GM19463 (cell line): ENCODE measurements around the gene MGAM2.

ENCODE experiments used
- ATAC-seq: cut with Tn5 transposase; IDR thresholded peaks from one replicate; pipeline ENCODE4 v1.9.1; 2021; ENCODE audit warnings: mild to moderate bottlenecking, moderate library complexity; ENCODE audit not compliant: unreplicated experiment

The MGAM2 gene

DNA sequence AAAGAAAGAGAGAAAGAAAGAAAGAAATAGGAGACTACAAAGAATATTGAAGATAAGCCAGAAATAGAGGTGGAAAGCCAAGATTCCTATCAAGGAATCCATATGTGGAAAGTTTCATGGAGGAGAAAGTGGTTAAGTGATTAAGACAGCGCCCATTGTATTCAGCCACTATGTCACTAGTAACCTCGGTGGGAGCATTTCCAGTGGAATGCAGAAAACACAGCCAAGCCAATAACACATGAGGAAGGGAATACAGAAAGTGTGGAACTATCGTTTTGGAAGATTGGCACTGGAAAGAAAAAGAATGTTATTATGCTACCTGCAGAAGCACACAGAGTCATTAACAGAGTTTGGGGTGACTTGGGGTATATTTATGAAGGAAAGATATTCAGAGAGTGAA lies 2.7 kb downstream of the MGAM2 start:
- no peak for ATAC-seq

DNA sequence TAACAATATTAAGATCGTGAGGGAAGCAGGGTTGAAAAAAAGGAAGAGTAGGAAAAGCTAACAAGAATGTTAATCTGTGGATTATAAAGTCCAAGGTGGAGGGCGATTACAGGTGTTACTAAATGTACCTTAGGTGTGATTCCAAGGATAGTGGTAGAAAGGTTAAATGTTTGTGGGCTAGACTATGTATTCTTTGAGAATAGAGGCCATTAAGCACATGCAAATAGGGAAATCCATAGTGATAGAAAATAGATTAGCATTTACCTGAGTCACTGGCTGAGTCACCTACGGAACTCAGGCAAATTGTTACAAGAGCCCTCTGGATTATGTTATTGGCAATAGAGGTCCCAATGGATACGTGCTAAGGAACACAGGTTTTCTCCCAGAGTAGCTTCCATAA lies 9.0 kb downstream of the MGAM2 start:
- ATAC-seq = no peak

DNA sequence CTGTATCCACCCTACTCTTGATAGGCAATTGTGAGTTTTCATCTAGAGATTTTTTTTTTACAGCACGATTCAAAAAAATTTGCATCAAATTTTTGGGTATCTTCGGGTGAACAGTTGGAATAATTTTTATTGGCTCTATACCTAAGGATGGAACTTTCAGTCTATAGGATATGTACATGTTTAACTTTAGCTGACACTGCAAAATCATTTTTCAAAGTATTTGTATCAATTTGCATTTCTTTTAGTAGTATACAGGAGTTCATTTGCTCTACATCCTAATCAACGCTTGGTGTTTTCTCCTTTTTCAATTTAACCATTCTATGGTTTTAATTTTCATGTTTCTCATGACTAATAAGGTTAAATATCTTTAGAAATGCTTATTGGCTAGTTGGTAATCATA lies 11.7 kb downstream of the MGAM2 start:
- ATAC-seq = no peak

DNA sequence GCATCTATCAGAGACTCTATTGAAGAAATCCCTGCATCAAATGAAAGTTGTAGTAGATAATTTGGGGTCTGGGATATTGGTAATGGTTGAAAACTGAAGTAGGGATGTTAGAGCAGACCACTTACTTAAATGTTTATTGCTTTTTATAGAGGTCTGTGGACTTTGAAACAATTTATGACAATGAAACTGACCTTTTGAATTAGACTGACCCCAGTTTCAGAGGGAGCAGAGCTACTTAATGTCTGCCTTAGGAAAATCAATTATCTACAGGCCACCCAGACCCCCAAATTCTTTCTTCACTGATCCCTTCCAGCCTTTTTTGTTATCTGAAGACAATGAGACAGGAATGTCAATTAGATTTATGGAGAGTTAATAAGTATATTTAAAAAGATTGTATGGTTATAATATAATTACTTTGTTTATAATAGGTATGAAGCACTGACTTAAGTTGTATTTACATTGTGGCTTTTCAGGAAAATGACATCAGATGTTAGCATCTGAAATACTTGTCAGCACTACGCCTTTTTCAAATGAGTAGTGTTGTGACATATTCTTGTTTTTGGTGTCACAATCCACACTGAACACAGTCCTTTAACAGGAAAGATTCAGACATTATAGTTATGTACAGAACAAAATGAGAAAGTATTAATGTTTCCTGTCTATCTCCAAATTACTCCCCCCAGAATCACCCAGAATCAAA lies 13.9 kb downstream of the MGAM2 start:
- no peak for ATAC-seq

DNA sequence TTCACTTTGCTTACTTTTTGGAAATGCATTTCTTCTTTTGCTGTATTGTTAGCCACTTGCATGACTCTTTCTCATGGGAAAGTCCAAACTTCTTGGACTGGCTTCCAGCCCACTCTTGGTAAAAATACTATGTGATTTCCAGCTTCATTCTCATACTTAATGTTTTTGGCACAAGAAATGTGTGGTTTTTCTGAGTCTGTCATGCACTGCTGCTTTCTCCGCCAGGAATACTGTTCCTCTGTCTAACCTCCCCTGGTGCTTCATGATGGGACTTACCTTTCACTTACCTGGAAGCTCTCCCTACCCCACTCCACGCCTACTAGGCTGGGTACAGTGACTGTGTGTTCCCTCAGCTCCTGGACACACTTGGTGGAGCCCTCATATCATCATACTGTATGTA lies 18.7 kb downstream of the MGAM2 start:
- ATAC-seq = no peak

DNA sequence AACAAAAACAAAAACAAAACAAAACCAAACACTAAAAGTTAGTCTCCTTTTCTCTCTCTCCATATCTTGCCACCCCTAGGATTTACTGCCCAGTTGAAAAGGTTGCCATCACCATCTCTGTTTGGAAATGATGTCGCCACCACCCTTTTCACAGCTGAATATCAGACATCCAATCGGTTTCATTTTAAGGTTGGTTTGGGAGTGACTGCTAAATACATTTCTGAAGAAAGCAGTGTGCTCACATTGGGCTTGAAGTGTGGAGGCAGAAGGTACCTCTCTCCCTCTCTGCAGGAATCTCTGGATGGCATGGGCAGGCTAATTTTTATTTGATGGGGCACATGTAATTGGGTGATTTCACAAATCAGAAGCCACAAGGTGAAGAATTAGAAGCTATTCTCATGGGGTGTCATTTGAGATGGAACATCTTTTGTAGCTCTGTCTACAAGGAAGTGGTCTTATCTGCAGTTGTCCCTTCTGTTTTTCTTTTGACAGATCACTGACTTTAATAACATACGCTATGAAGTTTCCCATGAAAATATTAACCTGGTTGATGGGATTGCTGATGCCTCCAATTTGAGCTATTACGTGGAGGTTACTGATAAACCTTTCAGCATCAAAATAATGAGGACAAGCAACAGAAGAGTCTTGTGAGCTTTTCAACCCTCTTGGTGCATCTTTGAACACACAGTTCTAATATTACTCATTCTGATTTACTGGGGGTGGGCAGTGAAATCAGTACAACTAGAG lies 20.1 kb downstream of the MGAM2 start:
- no peak for ATAC-seq

DNA sequence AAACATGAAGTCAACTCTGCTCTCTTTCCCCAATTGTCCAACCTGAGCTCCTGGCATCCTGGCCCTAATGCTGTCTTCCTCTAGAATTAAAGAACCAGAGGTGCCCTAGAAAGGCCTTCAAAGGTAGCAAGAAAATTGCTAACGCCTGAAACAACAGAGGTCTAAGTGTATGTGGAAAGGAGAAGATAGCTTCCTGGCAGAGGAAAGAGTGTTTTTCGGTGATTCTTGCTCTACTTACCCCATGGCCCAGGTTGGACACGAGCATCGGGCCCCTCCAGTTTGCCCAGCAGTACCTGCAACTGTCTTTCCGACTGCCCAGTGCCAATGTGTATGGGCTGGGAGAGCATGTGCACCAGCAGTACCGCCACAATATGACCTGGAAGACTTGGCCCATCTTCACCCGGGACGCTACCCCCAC lies 22.2 kb downstream of the MGAM2 start:
- ATAC-seq = no peak

DNA sequence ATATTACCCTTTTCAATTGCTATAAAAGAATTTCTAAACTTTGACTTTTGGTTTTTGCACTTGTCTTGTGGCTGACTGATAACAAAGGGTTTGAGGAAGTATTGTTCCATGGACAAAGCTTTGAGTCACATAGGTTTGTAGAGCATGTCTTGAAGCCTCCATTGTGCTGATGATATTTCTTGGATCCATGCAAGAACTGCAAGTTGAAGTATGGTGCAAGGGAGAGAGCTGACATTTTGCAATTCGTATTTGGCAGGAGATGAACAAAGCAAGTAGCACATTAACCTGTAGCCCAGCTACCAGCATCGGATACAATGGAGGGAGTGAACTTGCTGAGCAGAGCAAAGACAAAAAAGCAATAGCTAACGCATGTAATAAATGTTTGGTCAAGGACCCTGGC lies 23.4 kb downstream of the MGAM2 start:
- ATAC-seq = no peak

DNA sequence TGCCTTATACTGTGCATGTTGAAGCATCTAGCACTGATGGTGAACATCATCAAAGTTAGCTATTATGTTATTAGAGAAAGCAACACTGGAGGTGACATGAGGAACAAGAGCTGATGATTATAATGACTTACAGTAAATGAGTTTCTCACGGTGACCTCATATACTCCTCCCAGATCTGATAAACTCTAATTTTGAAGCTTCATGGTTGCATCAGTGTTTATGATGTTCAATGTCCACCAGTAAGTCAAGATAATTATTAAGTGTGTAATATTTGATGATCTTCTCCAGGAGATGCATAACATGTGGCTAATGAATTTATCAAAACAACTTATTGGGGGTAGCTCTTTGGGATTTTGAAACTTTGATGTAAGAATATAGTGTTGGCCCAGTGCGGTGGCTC lies 27.5 kb downstream of the MGAM2 start:
- no peak for ATAC-seq

DNA sequence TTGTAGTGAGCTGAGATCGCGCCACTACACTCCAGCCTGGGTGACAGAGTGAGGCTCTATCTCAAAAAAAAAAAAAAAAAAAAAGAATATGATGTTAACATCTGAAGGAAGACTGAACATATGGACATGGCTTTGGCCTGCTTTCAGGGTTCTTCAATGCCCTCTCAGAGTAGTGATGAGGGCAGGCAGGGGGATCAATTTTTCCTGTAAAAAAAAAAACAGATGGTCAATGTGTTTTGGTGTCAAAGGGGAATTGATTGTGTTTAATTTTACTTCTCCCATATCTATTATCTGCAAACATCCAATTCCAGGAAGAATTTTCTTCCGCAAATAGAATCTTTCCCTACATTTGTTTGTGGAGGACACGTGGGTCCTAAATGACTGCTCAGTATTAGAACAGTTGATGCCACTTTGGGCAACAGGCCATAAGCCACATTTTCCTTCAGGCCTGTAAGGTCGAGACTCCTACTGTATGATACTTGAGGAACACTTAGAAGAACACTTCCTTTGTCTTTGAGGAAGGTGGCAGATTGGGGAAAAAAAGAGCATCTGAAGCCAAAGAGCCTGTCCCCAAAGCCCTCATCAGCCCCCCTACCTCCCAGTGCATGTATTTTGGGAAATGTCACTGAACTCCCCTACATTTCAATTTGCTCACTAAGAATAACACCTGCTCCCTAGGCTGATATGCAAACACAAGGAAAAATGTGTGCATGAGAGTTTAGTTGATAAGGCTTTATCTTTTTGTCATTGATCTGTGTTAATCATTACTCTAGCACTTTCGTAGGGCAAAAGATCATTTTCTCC lies 28.3 kb downstream of the MGAM2 start:
- ATAC-seq = no peak

DNA sequence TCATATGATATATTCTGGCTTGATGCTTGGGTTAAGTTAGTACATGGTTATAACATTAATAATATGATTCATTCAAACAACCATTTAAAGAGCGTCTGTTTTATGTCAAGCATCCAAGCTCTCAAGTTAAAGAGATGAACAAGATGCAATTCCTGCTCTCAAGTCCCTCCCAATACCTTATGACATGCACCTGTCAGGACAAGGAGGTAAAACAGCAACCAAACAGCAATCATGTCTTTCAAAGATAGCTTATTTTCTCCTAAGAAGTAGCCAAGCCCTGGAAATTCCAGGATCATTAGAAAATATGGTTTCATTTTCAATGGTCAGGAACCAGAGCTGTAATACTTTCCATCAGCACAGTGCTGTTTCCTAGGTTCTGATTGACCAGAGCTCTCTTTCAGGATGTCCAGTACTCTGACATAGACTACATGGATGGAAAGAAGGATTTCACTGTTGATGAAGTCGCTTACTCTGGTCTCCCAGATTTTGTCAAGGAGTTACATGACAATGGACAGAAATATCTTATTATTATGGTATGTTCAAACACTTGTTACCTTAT lies 29.0 kb downstream of the MGAM2 start:
- no peak for ATAC-seq

DNA sequence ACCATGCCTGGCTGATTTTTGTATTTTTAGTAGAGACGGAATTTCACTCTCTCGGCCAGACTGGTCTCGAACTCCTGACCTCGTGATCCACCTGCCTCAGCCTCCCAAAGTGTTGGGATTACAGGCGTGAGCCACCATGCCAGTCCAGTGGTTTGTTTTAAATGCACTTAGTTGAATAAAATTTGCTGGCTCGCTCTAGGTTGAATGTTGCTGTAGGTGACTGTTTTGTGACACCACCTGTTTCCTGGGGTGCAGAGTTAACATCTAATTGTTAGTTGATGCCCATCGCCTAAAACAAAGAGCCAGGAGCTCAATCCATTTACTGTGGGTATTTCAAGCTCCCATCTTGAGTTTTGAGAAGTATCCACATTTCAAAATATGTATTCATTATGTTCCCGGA lies 31.2 kb downstream of the MGAM2 start:
- ATAC-seq = no peak

DNA sequence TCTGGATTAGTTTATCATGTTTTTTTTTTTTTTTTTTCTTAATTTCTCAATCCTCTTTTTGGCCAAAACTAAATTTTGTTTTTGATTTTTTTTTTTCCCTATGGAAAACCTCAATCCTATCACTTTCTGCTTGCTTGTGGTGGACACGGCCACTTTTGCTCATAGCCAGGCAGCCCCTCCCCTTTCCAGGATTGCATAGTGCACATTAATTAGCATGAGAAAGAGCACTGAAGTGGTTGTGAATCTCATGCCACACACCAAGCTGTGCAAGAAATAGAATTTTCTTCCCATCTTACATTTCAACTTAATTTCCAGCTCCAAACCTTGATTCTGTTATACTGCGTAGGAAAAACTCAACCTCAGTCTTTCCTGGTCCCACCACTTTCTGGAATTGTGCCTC lies 34.6 kb downstream of the MGAM2 start:
- no peak for ATAC-seq

DNA sequence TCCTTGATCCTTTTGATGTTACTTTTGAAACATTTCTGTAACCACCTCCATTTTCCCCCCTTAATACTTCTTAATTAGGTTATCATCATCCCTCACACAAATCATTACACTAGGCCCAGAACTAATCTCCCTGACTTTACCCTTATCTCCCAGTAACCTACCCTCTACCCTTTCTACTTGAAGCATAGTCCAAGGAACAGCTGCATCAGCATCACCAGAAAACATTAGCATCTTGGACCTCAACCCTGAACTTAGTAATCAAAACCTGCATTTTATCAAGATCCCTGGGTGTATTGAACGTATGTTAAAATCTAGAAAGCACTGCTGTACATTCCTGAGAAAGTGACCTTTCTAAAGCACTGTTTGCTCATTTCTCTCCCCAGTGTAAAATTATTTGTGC lies 38.8 kb downstream of the MGAM2 start:
- ATAC-seq = no peak

DNA sequence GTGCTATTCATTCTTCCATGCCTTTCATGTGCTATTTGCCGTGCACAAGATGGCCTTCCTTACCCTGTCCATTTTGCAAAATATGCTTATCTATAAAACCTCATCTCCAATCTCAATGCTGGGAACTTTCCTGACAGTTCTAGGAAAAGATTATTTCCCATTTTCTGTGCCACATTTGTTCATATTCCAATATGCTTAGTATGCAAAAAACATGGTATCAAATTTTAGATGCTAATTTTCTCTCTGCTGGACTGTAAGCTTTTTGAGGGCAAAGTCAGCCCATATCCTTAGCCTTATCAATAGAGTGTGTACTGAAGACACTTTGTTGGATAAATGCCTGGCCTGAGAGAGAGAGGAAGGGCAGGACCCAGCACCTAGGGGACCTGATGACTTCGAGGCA lies 39.4 kb downstream of the MGAM2 start:
- no peak for ATAC-seq

DNA sequence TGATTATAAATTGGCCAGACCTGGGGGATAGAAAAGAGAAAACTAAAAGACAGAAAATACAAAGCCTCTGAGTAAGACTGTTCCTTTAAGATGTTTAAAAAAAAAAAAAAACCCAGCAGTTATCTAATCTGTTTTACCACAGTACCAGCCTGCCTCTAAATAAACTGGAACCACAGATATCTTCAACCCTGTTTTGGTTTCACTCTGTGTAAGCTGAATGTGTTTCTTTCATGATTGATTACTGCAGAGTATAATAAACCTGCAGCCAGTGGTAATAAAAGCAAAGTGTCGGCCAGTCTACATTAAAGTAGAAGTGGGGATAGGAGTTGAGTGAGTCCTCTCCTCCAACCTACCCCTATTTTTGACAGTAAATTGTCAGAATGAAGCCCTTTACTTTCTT lies 40.6 kb downstream of the MGAM2 start:
- peak; percentile 45 for ATAC-seq

DNA sequence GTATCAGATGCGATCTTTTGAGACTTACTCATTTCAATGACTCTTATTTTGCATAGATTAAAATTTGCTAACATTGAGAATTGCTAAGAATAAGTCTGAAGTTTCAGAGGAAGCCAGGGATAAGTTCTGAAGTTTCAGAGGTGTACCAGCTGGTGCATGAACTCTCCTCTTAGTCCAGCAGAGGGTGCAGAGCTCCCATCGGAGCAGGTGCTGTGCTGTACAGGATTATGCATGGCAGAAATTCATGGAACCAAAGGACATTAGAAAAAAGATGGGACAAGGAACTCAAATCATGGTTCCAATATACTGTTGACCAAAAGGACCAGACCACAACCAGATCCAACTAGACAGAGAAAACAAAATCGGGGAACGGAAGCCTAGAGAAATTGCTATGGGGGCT lies 41.9 kb downstream of the MGAM2 start:
- ATAC-seq = peak; percentile 79

DNA sequence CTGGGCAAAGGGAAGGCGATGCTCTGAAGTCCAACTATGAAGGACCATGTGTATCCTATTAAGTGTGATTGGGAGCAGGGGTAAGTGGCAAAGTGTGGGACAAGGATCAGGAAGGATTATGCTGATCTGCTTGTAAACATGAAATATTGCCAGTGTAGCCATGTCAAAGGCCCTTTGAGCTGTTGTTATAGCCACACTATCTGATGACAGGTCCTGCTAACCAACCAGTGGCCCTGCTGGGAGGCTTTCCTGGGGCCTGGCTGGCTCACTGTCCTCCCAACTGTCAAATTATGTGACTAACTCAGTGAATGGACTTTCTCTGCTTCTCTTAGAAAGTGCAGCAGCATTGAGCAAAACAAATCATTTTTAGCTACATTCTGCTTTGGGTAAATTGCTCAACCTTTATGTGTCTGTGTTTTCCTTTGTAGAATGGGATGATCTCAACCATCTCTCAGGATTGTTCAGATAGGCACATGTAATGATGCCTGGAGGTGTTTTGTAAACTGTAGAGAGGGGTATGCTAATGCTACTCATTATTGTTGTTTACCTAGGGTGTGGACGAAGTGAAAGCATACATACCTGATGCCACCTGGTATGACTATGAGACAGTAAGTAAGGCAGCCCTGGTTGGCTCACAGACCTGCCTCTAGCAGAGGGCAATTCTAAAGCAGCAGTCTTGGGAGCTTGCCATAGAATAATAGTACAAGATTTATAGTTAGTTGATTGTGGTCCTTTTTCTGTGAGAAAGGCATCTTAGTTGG lies 47.4 kb downstream of the MGAM2 start:
- no peak for ATAC-seq

DNA sequence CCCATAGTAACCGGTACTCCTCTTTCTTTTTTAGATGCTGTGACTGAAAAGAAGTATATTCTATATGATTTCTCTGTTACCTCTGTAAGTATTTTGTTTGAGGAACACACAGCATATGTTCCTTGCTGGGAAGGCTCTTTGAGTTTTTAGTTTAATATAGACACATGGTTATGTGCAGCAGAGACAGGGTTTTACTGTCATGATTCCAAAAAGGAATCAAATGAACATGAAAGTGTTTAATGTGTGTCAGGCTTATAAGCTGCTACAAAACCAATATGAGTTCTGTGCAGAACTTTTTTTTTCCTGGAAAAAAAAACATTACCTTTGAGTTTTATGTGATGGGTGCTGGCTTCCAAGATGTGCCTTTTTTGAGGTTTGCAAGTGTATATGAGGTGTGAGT lies 50.4 kb downstream of the MGAM2 start:
- no peak for ATAC-seq

DNA sequence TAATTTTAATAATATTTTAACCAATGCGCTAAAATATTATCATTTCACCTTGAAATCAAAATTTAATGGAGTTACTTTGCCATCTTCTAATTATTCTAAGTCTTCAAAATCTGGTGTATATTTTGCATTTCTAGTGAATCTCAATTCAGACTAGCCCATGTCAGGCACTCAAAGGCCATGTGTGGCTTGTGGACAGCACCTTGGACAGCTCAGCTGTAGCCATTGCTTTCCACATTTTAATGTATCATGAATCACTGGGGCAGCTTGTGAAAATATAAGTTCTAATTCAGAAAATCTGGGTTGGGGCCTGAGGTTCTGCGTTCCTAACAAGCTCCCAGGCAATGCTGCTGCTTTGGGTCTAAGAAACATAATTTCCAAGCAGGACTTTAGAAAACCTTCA lies 57.2 kb downstream of the MGAM2 start:
- no peak for ATAC-seq

DNA sequence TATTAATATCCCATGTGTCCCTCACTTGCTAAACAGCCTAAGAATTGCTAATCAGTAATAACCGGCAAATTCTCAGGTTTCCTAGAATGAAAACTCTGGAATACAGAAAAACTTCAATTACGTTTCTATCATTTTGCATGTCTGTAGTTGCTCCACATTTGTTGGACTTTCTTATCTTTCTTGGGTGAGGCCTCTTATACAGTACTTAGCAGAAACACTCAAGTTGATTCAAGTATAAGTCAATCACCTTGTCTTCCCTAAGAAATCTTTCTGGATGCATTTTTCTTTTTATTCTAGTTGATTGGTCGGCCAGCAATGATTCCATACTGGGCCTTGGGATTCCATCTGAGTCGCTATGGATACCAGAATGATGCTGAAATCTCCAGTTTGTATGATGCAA lies 61.4 kb downstream of the MGAM2 start:
- ATAC-seq = no peak
